Adipocyte (in vitro differentiated cells): ENCODE data around the gene TGM3.

Experiments
- DNase-seq: peaks from one replicate; pipeline ENCODE4 v3.0.0-alpha.2; 2015; ENCODE audit warnings: low read depth
- H3K27me3 ChIP-seq: replicated peaks from 2 replicates; pipeline ENCODE4 v1.7.0; 2013; ENCODE audit warnings: mild to moderate bottlenecking, low read length, moderate library complexity; ENCODE audit not compliant: control insufficient read depth, insufficient read depth
- H3K36me3 ChIP-seq: 2 replicates; pipeline ENCODE4 v1.7.0; 2013; ENCODE audit warnings: low read length, mild to moderate bottlenecking, moderate library complexity; ENCODE audit not compliant: control insufficient read depth, insufficient read depth, severe bottlenecking
- H3K4me1 ChIP-seq: 2 replicates; pipeline ENCODE4 v1.7.0; 2013; ENCODE audit warnings: mild to moderate bottlenecking, low read length, moderate library complexity; ENCODE audit not compliant: control insufficient read depth, insufficient read depth
- H3K4me3 ChIP-seq: 2 replicates; pipeline ENCODE4 v1.7.0; 2013; ENCODE audit warnings: mild to moderate bottlenecking, low read length, moderate library complexity
- H3K9ac ChIP-seq: 2 replicates; pipeline ENCODE4 v1.7.0; 2013; ENCODE audit warnings: mild to moderate bottlenecking, low read length, moderate library complexity
- H3K9me3 ChIP-seq: 2 replicates; pipeline ENCODE4 v1.7.0; 2013; ENCODE audit warnings: mild to moderate bottlenecking, low read length, moderate library complexity; ENCODE audit not compliant: control insufficient read depth

The TGM3 gene

GRCh38 chr20:2329286-2329685 lies 33.5 kb downstream of the TGM3 start:
- no peak for DNase-seq
- Histone ChIP-seq H3K9me3 (no peaks in the 10 kb centered on the region), H3K4me1 (peaks cover 6% of the 10 kb centered on the region), H3K36me3 (no peaks in the 10 kb centered on the region), H3K4me3 (no peak overlapping the region), H3K27me3 (peaks cover 7% of the 10 kb centered on the region), H3K9ac (no peak overlapping the region)

- Histone ChIP-seq H3K27me3 (peaks cover 7% of the 10 kb centered on the region), H3K36me3 (no peaks in the 10 kb centered on the region), H3K4me3 (no peak overlapping the region), H3K9ac (no peak overlapping the region), H3K4me1 (peaks cover 6% of the 10 kb centered on the region), H3K9me3 (no peaks in the 10 kb centered on the region)
- no peak for DNase-seq
These were observed 34.4 kb downstream of the TGM3 start for GRCh38 chr20:2330090-2330695.

DNA sequence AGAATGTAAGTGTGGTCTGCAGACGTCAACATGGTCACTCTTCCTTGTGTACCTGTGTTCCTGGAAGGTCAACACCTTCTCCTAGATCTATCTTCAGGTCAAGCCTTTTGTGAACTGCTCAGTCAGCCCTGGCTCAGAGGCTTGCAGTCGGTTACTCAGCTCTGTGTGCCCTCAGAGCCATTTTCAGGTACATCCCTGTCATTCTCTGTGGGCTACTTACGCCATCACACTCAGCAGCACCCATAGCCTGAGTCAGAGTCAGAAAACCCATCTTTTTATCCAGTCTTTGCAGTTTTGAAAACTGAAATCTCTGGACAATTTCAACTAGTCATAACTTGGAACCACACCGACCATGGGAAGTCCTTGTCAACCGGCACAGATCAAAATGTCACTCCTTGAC lies 35.3 kb downstream of the TGM3 start:
- H3K9ac ChIP-seq: no peak overlapping the region
- peaks cover 6% of the 10 kb centered on the region for H3K4me1 ChIP-seq
- no peaks in the 10 kb centered on the region for H3K9me3 ChIP-seq
- DNase-seq: no peak
- H3K4me3 ChIP-seq: no peak overlapping the region
- H3K36me3 ChIP-seq: no peaks in the 10 kb centered on the region
- peaks cover 5% of the 10 kb centered on the region for H3K27me3 ChIP-seq

DNA sequence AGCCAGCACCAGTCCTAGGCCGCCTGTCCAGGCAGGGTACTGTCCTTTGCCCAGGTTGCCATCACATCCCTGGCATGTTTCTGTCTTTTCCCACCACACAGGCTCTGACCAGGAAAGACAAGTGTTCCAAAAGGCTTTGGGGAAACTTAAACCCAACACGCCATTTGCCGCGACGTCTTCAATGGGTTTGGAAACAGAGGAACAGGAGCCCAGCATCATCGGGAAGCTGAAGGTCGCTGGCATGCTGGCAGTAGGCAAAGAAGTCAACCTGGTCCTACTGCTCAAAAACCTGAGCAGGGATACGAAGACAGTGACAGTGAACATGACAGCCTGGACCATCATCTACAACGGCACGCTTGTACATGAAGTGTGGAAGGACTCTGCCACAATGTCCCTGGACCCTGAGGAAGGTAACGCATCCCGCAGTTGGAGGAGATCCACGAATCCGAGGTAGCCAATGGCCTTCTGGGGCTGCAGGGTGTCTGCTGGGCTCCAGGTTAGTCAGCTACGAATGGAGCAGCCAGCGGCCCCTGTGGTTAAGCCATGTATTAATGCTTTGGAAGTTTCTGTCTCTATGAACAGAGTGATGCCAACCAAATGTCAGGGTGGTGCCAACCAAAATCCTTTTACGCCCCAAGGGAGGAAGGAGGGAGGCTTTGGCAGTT lies 36.2 kb downstream of the TGM3 start:
- no peak for DNase-seq
- H3K36me3 ChIP-seq: no peaks in the 10 kb centered on the region
- H3K9ac ChIP-seq: no peak overlapping the region
- no peak overlapping the region for H3K4me3 ChIP-seq
- no peaks in the 10 kb centered on the region for H3K9me3 ChIP-seq
- H3K27me3 ChIP-seq: peaks cover 5% of the 10 kb centered on the region
- H3K4me1 ChIP-seq: peaks cover 9% of the 10 kb centered on the region

- H3K4me1 ChIP-seq: peaks cover 13% of the 10 kb centered on the region
- peaks cover 5% of the 10 kb centered on the region for H3K27me3 ChIP-seq
- no peak for DNase-seq
- H3K9me3 ChIP-seq: no peaks in the 10 kb centered on the region
- no peak overlapping the region for H3K4me3 ChIP-seq
- H3K9ac ChIP-seq: no peak overlapping the region
- H3K36me3 ChIP-seq: no peaks in the 10 kb centered on the region
These were observed 36.9 kb downstream of the TGM3 start for GRCh38 chr20:2332711-2333110.

GRCh38 chr20:2333821-2334220 lies 38.0 kb downstream of the TGM3 start:
- Histone ChIP-seq H3K36me3 (no peaks in the 10 kb centered on the region), H3K4me1 (peaks cover 13% of the 10 kb centered on the region), H3K9me3 (no peaks in the 10 kb centered on the region), H3K4me3 (no peak overlapping the region), H3K27me3 (peaks cover 5% of the 10 kb centered on the region), H3K9ac (no peak overlapping the region)
- no peak for DNase-seq

GRCh38 chr20:2335096-2335870 lies 39.5 kb downstream of the TGM3 start:
- Histone ChIP-seq H3K9ac (no peak overlapping the region), H3K4me1 (peaks cover 7% of the 10 kb centered on the region), H3K4me3 (no peak overlapping the region), H3K36me3 (no peaks in the 10 kb centered on the region), H3K9me3 (no peaks in the 10 kb centered on the region), H3K27me3 (peaks cover 5% of the 10 kb centered on the region)
- DNase-seq: no peak

GRCh38 chr20:2336471-2336870 lies 40.7 kb downstream of the TGM3 start:
- Histone ChIP-seq H3K36me3 (no peaks in the 10 kb centered on the region), H3K9me3 (no peaks in the 10 kb centered on the region), H3K27me3 (peaks cover 5% of the 10 kb centered on the region), H3K4me1 (peaks cover 7% of the 10 kb centered on the region), H3K4me3 (no peak overlapping the region), H3K9ac (no peak overlapping the region)
- DNase-seq: no peak

- Histone ChIP-seq H3K4me3 (no peak overlapping the region), H3K9me3 (no peaks in the 10 kb centered on the region), H3K9ac (no peak overlapping the region), H3K4me1 (peaks cover 7% of the 10 kb centered on the region), H3K27me3 (peaks cover 5% of the 10 kb centered on the region), H3K36me3 (no peaks in the 10 kb centered on the region)
- no peak for DNase-seq
These were observed 41.3 kb downstream of the TGM3 start for GRCh38 chr20:2337142-2337541.

GRCh38 chr20:2338411-2339066 lies 42.7 kb downstream of the TGM3 start:
- no peak for DNase-seq
- H3K27me3 ChIP-seq: no peaks in the 10 kb centered on the region
- peaks cover under 1% of the 10 kb centered on the region for H3K9me3 ChIP-seq
- no peak overlapping the region for H3K4me3 ChIP-seq
- no peaks in the 10 kb centered on the region for H3K36me3 ChIP-seq
- no peak overlapping the region for H3K9ac ChIP-seq
- peaks cover 7% of the 10 kb centered on the region for H3K4me1 ChIP-seq

DNA sequence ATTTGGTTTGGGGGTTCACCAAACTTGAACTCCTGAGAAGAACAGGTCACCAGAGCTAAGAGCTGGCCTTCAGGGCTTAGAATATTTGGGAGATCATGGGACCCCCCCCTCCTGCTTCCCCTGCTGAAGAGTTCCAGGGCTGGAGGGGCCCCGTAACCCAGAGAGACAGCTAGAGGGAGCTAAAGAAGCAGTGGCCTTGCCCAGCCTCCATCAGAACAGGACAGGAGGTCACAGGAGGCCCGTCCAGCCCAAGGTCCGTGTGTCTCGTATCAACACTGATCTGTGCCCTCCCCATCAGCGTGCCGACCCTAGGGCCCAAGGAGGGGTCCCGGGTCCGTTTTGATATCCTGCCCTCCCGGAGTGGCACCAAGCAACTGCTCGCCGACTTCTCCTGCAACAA lies 44.3 kb downstream of the TGM3 start:
- peaks cover 7% of the 10 kb centered on the region for H3K4me1 ChIP-seq
- no peaks in the 10 kb centered on the region for H3K36me3 ChIP-seq
- H3K4me3 ChIP-seq: no peak overlapping the region
- H3K9me3 ChIP-seq: peaks cover 4% of the 10 kb centered on the region
- DNase-seq: no peak
- no peak overlapping the region for H3K9ac ChIP-seq
- no peaks in the 10 kb centered on the region for H3K27me3 ChIP-seq
